ENCODE measurements around the gene KLHL42. TPM values are rescaled to one million over a fixed set of nuclear protein-coding genes. Genes with fewer than 3 reads are reported as not detected.

KLHL42 gene
- total and polyA plus RNA-seq, 10 of the 15 experiments (the other 5 are each of a cell fraction or from before 2014, with no cell fraction given) = 2.1 to 18.2 (median 13.1) TPM

GRCh38 chr12:27823038-27823437 lies 43.0 kb downstream of the KLHL42 start:
- FAIRE-seq (no peak), ATAC-seq (no peak), DNase-seq (ENCODE audit: low read depth, low spot score) (no peak)
- Histone ChIP-seq H3K9ac (ENCODE audit: control insufficient read depth, insufficient read depth, low read length) (no peak overlapping the region), H3K79me2 (ENCODE audit: control insufficient read depth, insufficient read depth, low read length) (no peaks in the 10 kb centered on the region), H3K9me3 (replicated peaks; ENCODE audit: control insufficient read depth, insufficient read depth, low read length) (no peaks in the 10 kb centered on the region), H3K27ac (ENCODE audit: control insufficient read depth, insufficient read depth) (no peak overlapping the region), H4K20me1 (ENCODE audit: control insufficient read depth, insufficient read depth) (no peaks in the 10 kb centered on the region), H3K4me3 (no peak overlapping the region), H2AFZ (ENCODE audit: control insufficient read depth, low read depth, low read length) (no peak overlapping the region), H3K4me1 (ENCODE audit: control insufficient read depth, insufficient read depth, low read length) (peaks cover 34% of the 10 kb centered on the region), H3K36me3 (ENCODE audit: control insufficient read depth in 2 of 2, insufficient read depth in 2 of 2, low read length in 1 of 2) (no peaks in the 10 kb centered on the region), H3K27me3 (replicated peaks in 1 of 2; ENCODE audit: control insufficient read depth in 2 of 2, insufficient read depth in 2 of 2, low read length in 1 of 2) (no peaks in the 10 kb centered on the region; a peak in 1 of 4 replicates), H3K4me2 (ENCODE audit: control insufficient read depth, insufficient read depth) (peak overlapping the region; percentile 94)
- TF ChIP-seq BMI1 (IDR thresholded peaks at IDR 0.05; ENCODE audit: borderline replicate concordance) (no peak), MLLT1 (IDR thresholded peaks at IDR 0.05) (no peak), RAD51 (IDR thresholded peaks at IDR 0.05) (no peak), RELB (IDR thresholded peaks at IDR 0.05; ENCODE audit: low read depth) (no peak), BHLHE40 (IDR thresholded peaks at IDR 0.05; ENCODE audit: borderline replicate concordance in 1 of 2, low read depth in 2 of 2, low read length in 1 of 2) (no peak), CEBPZ (IDR thresholded peaks at IDR 0.05; ENCODE audit: low read depth, low read length) (no peak), IRF3 (IDR thresholded peaks at IDR 0.05) (no peak)
- ChIA-PET CTCF (interaction anchor here (1.9 to 5.5 kb wide), 3 partner anchors 23 to 115 kb away, joined by 5 to 122 read pairs (median 16); no protein-coding TSS in a partner anchor), POLR2A (no interaction called here), SMC1A (ENCODE audit: uncharacterized antibody, unreplicated experiment) (interaction anchor here (1.6 to 4.6 kb wide), 2 partner anchors 88 to 113 kb away, joined by 7 to 70 read pairs; no protein-coding TSS in a partner anchor), RAD21 (ENCODE audit: unreplicated experiment) (interaction anchor here (1.4 to 3.9 kb wide), 3 partner anchors 43 to 118 kb away, joined by 5 to 43 read pairs (median 12); partner anchors contain the start of genes KLHL42 and MANSC4)
- in situ Hi-C loops (cut with MboI) = no loop called here
- no TSS peak for BruUV-seq (replicated peaks)
- intact Hi-C loops (cut with micrococcal nuclease; ENCODE audit: unreplicated experiment) = loop anchor here (5.0 kb wide), 1 partner anchor 69 kb away; no protein-coding TSS in a partner anchor
- 41% methylated on average over 5 of the region's 5 CpGs for WGBS (ENCODE audit: insufficient coverage, insufficient replicate concordance, low lambda C conversion rate, missing lambda C conversion rate)
